ENCODE data around the gene FGF21.

GRCh38 chr19:48708471-48708870 is 46.9 kb upstream of the FGF21 start:
- no peak for TF ChIP-seq CTCF (IDR thresholded peaks at IDR 0.05; ENCODE audit: borderline replicate concordance, extremely low read depth, low read length, poor library complexity, severe bottlenecking)
- TF ChIP-seq EZH2 (IDR thresholded peaks at IDR 0.05; ENCODE audit: borderline replicate concordance, low read depth, low read length, severe bottlenecking), result no peak
